Thyroid gland (tissue), 4 donors: Measurements from ENCODE around the gene MROH7.

Source experiments
- POLR2A ChIP-seq, 2 donors: fragments of 450-650 bp; IDR thresholded peaks; one replicate each; pipeline ENCODE4 v1.6.1; 2017; ENCODE audit warnings: antibody characterized with exemption in 2 of 2, mild to moderate bottlenecking in 2 of 2, moderate library complexity in 1 of 2
- TF ChIP-seq, protein P1 (sequence below), 6 experiments: fragments of 200-600 bp in 3 of 6; fragments of 450-650 bp in 3 of 6; sonication (generic) in 3 of 6; IDR thresholded peaks; one replicate each; pipeline ENCODE4 v1.5.1; 2016 to 2019; ENCODE audit warnings: antibody characterized with exemption in 6 of 6, mild to moderate bottlenecking in 2 of 6, inconsistent platforms in 1 of 6, moderate library complexity in 1 of 6

DNA sequence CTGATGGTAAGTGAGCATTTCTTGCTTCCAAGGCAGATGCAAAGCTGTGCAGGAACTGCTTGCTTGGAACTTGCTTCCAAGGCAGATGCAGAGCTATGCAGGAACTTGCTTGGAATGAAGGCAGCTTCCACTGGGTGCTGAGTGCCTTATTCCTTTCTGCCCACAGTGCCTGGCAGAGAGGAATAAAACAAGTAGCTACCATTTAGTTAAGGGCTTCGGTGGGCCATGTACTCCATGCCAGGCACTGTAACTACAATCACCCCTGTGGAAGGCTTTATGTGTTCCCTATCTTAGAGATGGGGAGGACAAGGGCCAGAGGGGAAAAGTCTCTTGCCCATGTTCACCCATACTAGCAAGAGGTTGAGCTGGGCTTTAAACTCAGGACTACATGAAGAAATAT lies 8.3 kb downstream of the MROH7 start:
- TF ChIP-seq POLR2A (IDR thresholded peaks at IDR 0.05), result no peak
- TF ChIP-seq, protein P1, sequence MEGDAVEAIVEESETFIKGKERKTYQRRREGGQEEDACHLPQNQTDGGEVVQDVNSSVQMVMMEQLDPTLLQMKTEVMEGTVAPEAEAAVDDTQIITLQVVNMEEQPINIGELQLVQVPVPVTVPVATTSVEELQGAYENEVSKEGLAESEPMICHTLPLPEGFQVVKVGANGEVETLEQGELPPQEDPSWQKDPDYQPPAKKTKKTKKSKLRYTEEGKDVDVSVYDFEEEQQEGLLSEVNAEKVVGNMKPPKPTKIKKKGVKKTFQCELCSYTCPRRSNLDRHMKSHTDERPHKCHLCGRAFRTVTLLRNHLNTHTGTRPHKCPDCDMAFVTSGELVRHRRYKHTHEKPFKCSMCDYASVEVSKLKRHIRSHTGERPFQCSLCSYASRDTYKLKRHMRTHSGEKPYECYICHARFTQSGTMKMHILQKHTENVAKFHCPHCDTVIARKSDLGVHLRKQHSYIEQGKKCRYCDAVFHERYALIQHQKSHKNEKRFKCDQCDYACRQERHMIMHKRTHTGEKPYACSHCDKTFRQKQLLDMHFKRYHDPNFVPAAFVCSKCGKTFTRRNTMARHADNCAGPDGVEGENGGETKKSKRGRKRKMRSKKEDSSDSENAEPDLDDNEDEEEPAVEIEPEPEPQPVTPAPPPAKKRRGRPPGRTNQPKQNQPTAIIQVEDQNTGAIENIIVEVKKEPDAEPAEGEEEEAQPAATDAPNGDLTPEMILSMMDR (IDR thresholded peaks at IDR 0.05), result no peak
